ENCODE results near the gene SKAP2.

Gene SKAP2

DNA sequence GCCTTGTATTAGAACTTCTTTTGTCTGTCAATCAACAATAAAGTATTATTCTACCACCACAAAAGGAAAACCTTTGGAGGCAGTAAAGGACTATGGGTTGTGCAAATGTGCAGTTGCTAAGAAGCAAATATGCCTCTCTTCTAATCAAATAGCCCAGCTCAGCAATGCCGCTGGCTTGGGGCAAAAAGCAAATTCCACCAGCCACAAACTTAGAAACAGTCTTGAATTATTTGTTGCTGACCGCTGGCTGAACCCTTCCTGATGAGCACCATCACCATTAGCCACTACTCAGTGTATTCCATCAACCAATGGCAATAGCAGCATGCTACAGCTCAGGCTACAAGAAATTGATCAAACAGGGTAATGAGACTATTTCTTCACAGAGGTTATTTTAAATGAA, 51.0 kb downstream of the SKAP2 start:
- H3K36me3 ChIP-seq (ENCODE audit: control insufficient read depth, insufficient read depth, low read length) = no peaks in the 10 kb centered on the region
- no peak for DNase-seq (ENCODE audit: extremely low read depth, insufficient read length)
- no peaks in the 10 kb centered on the region for H3K27me3 ChIP-seq (replicated peaks; ENCODE audit: control insufficient read depth, insufficient read depth, low read length)
- H3K4me3 ChIP-seq (replicated peaks; ENCODE audit: low read depth, low read length) = no peak overlapping the region
- TF ChIP-seq, protein P1, sequence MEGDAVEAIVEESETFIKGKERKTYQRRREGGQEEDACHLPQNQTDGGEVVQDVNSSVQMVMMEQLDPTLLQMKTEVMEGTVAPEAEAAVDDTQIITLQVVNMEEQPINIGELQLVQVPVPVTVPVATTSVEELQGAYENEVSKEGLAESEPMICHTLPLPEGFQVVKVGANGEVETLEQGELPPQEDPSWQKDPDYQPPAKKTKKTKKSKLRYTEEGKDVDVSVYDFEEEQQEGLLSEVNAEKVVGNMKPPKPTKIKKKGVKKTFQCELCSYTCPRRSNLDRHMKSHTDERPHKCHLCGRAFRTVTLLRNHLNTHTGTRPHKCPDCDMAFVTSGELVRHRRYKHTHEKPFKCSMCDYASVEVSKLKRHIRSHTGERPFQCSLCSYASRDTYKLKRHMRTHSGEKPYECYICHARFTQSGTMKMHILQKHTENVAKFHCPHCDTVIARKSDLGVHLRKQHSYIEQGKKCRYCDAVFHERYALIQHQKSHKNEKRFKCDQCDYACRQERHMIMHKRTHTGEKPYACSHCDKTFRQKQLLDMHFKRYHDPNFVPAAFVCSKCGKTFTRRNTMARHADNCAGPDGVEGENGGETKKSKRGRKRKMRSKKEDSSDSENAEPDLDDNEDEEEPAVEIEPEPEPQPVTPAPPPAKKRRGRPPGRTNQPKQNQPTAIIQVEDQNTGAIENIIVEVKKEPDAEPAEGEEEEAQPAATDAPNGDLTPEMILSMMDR (IDR thresholded peaks at IDR 0.05; ENCODE audit: insufficient read depth, low read length, poor library complexity, severe bottlenecking) = no peak

DNA sequence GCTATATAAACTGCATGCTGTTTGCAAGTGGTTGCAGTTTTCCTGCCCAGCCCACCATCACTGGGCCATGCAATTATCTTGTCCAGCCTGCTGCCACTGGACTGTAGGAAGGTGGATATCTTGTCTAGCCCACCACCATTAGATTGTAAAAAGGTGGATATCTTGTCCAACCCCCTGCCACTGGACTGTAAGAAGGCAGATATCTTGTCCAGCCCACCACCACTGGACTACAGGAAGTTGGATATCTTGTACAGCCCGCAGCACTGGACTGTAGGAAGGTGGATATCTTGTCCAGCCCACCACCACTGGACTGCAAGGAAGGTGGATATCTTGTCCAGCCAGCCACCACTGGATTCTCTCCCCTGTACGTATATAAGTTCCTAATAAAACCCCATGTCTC, 69.8 kb downstream of the SKAP2 start:
- no peaks in the 10 kb centered on the region for H3K27me3 ChIP-seq (replicated peaks; ENCODE audit: control insufficient read depth, insufficient read depth, low read length)
- H3K36me3 ChIP-seq (ENCODE audit: control insufficient read depth, insufficient read depth, low read length) = no peaks in the 10 kb centered on the region
- H3K4me3 ChIP-seq (replicated peaks; ENCODE audit: low read depth, low read length) = no peak overlapping the region
- no peak for DNase-seq (ENCODE audit: extremely low read depth, insufficient read length)
- TF ChIP-seq, protein P1 (IDR thresholded peaks at IDR 0.05; ENCODE audit: insufficient read depth, low read length, poor library complexity, severe bottlenecking) = no peak

DNA sequence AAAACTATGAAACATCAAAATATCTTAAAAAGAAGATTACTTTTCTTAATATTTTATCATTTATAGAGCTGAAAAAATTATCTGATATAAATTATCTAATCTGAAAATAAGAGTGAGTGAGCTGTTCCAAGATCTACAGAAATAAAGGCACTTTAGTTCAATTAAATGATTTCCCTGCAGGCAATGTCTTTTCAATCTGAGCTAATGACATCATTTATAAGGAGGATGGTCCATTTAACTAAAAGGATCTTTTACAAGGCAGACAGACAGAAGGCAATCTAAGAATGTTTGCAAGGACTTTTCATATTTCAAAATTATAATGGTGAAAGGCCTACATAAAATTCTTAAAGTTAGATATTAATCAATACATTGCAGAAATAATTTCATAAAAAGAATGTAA, 71.8 kb downstream of the SKAP2 start:
- no peak for DNase-seq (ENCODE audit: extremely low read depth, insufficient read length)
- Histone ChIP-seq H3K4me3 (replicated peaks; ENCODE audit: low read depth, low read length) (no peak overlapping the region), H3K36me3 (ENCODE audit: control insufficient read depth, insufficient read depth, low read length) (no peaks in the 10 kb centered on the region), H3K27me3 (replicated peaks; ENCODE audit: control insufficient read depth, insufficient read depth, low read length) (no peaks in the 10 kb centered on the region)
- TF ChIP-seq, protein P1 (IDR thresholded peaks at IDR 0.05; ENCODE audit: insufficient read depth, low read length, poor library complexity, severe bottlenecking) = no peak

DNA sequence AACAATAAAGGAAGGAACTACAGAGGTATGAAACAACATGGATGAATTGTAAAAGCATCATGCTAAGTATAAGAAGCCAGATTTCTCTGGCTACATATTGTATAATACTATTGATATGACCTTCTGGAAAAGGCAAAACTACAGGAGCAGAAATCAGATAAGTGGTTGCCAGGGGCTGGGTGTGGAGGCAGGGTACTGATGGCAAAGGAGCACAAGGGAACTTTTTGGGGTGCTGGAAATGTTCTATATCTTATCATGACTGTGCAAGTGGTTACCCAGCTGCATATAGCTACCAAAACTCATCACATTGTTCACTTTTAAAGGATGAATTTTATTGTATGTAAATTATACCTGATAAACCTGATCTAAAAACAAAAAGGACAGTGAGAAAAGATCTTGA, 72.4 kb downstream of the SKAP2 start:
- H3K36me3 ChIP-seq (ENCODE audit: control insufficient read depth, insufficient read depth, low read length) = no peaks in the 10 kb centered on the region
- H3K27me3 ChIP-seq (replicated peaks; ENCODE audit: control insufficient read depth, insufficient read depth, low read length) = no peaks in the 10 kb centered on the region
- H3K4me3 ChIP-seq (replicated peaks; ENCODE audit: low read depth, low read length) = no peak overlapping the region
- TF ChIP-seq, protein P1 (IDR thresholded peaks at IDR 0.05; ENCODE audit: insufficient read depth, low read length, poor library complexity, severe bottlenecking) = no peak
- no peak for DNase-seq (ENCODE audit: extremely low read depth, insufficient read length)

DNA sequence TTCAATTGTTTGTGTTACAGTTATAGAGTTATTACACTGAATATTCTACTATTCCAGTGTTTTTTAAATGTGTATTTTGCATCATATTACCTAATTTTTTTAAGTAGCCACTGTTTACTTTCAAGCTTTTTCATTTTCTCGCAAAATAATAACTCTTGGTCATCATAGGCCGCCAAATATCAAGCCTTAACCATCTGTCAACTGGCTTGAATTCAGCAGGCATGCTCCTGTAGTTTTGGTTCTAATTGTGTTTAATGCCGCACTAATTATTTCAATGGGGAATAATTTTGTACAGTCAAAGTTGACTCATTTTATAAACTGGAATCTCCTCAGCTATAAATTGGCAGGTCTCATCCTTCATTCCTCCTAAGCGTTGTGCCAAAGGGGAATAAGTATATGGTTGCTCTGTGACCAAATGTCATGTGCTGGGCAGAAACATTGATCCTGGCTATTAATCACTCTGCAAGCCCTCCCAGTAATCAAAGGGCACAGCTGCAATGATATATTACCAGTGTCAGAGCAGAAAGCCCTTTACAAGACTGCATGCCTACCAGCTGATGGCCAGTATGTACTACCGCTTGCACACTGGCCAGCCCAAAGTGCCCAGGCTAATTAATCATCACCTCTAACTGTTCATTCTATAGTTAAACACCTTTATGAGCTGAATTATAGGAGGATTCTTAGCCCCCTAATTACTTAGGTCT, 74.8 kb downstream of the SKAP2 start:
- Histone ChIP-seq H3K27me3 (replicated peaks; ENCODE audit: control insufficient read depth, insufficient read depth, low read length) (no peaks in the 10 kb centered on the region), H3K36me3 (ENCODE audit: control insufficient read depth, insufficient read depth, low read length) (no peaks in the 10 kb centered on the region), H3K4me3 (replicated peaks; ENCODE audit: low read depth, low read length) (no peak overlapping the region)
- TF ChIP-seq, protein P1 (IDR thresholded peaks at IDR 0.05; ENCODE audit: insufficient read depth, low read length, poor library complexity, severe bottlenecking) = no peak
- no peak for DNase-seq (ENCODE audit: extremely low read depth, insufficient read length)

DNA sequence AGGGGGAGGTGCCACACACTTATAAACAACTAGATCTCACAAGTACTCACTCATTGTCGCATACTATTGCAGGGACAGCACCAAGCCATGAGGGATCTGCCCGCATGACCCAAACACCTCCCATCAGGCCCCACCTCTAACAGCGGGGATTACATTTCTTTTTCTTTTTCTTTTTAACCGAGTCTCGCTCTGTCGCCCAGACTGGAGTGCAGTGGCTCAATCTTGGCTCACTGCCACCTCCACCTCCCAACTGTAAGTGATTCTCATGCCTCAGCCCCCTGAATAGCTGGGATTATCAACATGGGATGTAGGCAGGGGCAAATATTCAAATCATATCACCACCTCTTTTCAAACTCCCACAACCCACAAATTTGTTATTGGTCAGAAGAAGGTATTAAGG, 76.7 kb downstream of the SKAP2 start:
- H3K27me3 ChIP-seq (replicated peaks; ENCODE audit: control insufficient read depth, insufficient read depth, low read length) = no peaks in the 10 kb centered on the region
- TF ChIP-seq, protein P1 (IDR thresholded peaks at IDR 0.05; ENCODE audit: insufficient read depth, low read length, poor library complexity, severe bottlenecking) = no peak
- no peak for DNase-seq (ENCODE audit: extremely low read depth, insufficient read length)
- no peak overlapping the region for H3K4me3 ChIP-seq (replicated peaks; ENCODE audit: low read depth, low read length)
- no peaks in the 10 kb centered on the region for H3K36me3 ChIP-seq (ENCODE audit: control insufficient read depth, insufficient read depth, low read length)
